Fibroblast of skin of right biceps (primary cell): ENCODE results near the gene GPR68.
"Not testable (repeated sequence)": the region's sequence is repeated elsewhere in the genome, so short reads cannot be mapped to it uniquely, and the experiment has no call there.

Experiments used
- DNase-seq: peaks from one replicate; pipeline ENCODE4 v3.0.0-alpha.2; 2013

GPR68 gene

GRCh38 chr14:91252871-91253794, 8.6 kb upstream of the GPR68 start:
- peak; percentile 18 for DNase-seq

- peak; percentile 59 for DNase-seq
Measured at GRCh38 chr14:91250912-91251311, 6.4 kb upstream of the GPR68 start.

GRCh38 chr14:91249841-91250616, 5.5 kb upstream of the GPR68 start:
- peak; percentile 23 for DNase-seq

- no peak for DNase-seq
Measured at GRCh38 chr14:91246051-91246852, 1.7 kb upstream of the GPR68 start.

- DNase-seq: not testable (repeated sequence)
Measured at GRCh38 chr14:91245616-91246015, 1.1 kb upstream of the GPR68 start.

- no peak for DNase-seq
Measured at GRCh38 chr14:91245029-91245428, 525 bp upstream of the GPR68 start.

GRCh38 chr14:91243074-91243471, 1.4 kb downstream of the GPR68 start:
- no peak for DNase-seq

- no peak for DNase-seq
Measured at GRCh38 chr14:91242635-91243034, 1.9 kb downstream of the GPR68 start.

GRCh38 chr14:91241863-91242262, 2.6 kb downstream of the GPR68 start:
- DNase-seq: no peak

- DNase-seq: no peak
Measured at GRCh38 chr14:91238661-91239060, 5.8 kb downstream of the GPR68 start.

GRCh38 chr14:91238085-91238484, 6.4 kb downstream of the GPR68 start:
- DNase-seq: no peak

GRCh38 chr14:91237219-91237618, 7.3 kb downstream of the GPR68 start:
- peak; percentile 87 for DNase-seq

- no peak for DNase-seq
Measured at GRCh38 chr14:91235841-91236240, 8.7 kb downstream of the GPR68 start.

- no peak for DNase-seq
Measured at GRCh38 chr14:91234791-91235114, 9.8 kb downstream of the GPR68 start.

- no peak for DNase-seq
Measured at GRCh38 chr14:91233936-91234790, 10.3 kb downstream of the GPR68 start.

- no peak for DNase-seq
Measured at GRCh38 chr14:91232603-91233002, 11.9 kb downstream of the GPR68 start.

GRCh38 chr14:91232052-91232451, 12.5 kb downstream of the GPR68 start:
- DNase-seq: no peak

GRCh38 chr14:91231446-91231845, 13.1 kb downstream of the GPR68 start:
- DNase-seq: no peak

- DNase-seq: peak; percentile 26
Measured at GRCh38 chr14:91230397-91231035, 14.0 kb downstream of the GPR68 start.

GRCh38 chr14:91229743-91230200, 14.7 kb downstream of the GPR68 start:
- peak; percentile 73 for DNase-seq

GRCh38 chr14:91229005-91229382, 15.5 kb downstream of the GPR68 start:
- DNase-seq: no peak
